Neural progenitor cell (in vitro differentiated cells): ENCODE results near the gene YAP1. TPM values are rescaled to one million over a fixed set of nuclear protein-coding genes. Genes with fewer than 3 reads are reported as not detected.

Source experiments
- DNase-seq: peaks from one replicate; pipeline ENCODE4 v3.0.0-alpha.2; 2016; ENCODE audit warnings: low spot score
- H2AFZ ChIP-seq: fragments of 200-600 bp; sonication (generic); replicated peaks from 2 replicates; pipeline ENCODE4 v1.6.1; 2016; ENCODE audit warnings: antibody characterized with exemption
- H3F3A ChIP-seq: fragments of 200-600 bp; sonication (generic); 2 replicates; pipeline ENCODE4 v1.6.1; 2016; ENCODE audit warnings: antibody characterized with exemption, low read depth
- H3K27ac ChIP-seq: fragments of 200-600 bp; sonication (generic); 2 replicates; pipeline ENCODE4 v1.5.1; 2016; ENCODE audit warnings: mild to moderate bottlenecking
- H3K27me3 ChIP-seq: fragments of 200-600 bp; sonication (generic); 2 replicates; pipeline ENCODE4 v1.6.1; 2016; ENCODE audit warnings: mild to moderate bottlenecking, moderate library complexity
- H3K36me3 ChIP-seq: fragments of 200-600 bp; sonication (generic); 2 replicates; pipeline ENCODE4 v1.5.1; 2016
- H3K4me1 ChIP-seq: fragments of 200-600 bp; sonication (generic); 2 replicates; pipeline ENCODE4 v1.6.1; 2016; ENCODE audit warnings: mixed run types
- H3K4me2 ChIP-seq: fragments of 200-600 bp; sonication (generic); 2 replicates; pipeline ENCODE4 v1.6.1; 2016
- H3K4me3 ChIP-seq: fragments of 200-600 bp; sonication (generic); 2 replicates; pipeline ENCODE4 v1.5.1; 2016
- H3K79me2 ChIP-seq: fragments of 200-600 bp; sonication (generic); 2 replicates; pipeline ENCODE4 v1.6.1; 2016; ENCODE audit warnings: low read depth
- H3K9ac ChIP-seq: fragments of 200-600 bp; sonication (generic); 2 replicates; pipeline ENCODE4 v1.6.1; 2016
- H3K9me3 ChIP-seq: fragments of 200-600 bp; sonication (generic); 2 replicates; pipeline ENCODE4 v1.5.1; 2016; ENCODE audit warnings: low read depth
- H4K20me1 ChIP-seq: fragments of 200-600 bp; sonication (generic); 2 replicates; pipeline ENCODE4 v1.6.1; 2016; ENCODE audit warnings: low read depth
- H3K27ac Mint-ChIP-seq: 3 replicates; pipeline ENCODE4 v1.8.0; 2021; ENCODE audit warnings: mixed read lengths
- H3K27me3 Mint-ChIP-seq: 2 replicates; pipeline ENCODE4 v1.8.0; 2022; ENCODE audit warnings: low read depth, mild to moderate bottlenecking, inconsistent platforms, moderate library complexity, mixed read lengths; ENCODE audit not compliant: insufficient read depth
- H3K36me3 Mint-ChIP-seq: 3 replicates; pipeline ENCODE4 v1.8.0; 2021; ENCODE audit warnings: mixed read lengths
- H3K4me1 Mint-ChIP-seq: 3 replicates; pipeline ENCODE4 v1.8.0; 2021; ENCODE audit warnings: mixed read lengths
- H3K4me3 Mint-ChIP-seq: 3 replicates; pipeline ENCODE4 v1.8.0; 2021; ENCODE audit warnings: mild to moderate bottlenecking, moderate library complexity, mixed read lengths
- H3K9me3 Mint-ChIP-seq: 3 replicates; pipeline ENCODE4 v1.8.0; 2020; ENCODE audit warnings: mixed read lengths
- CTCF ChIP-seq: fragments of 200-600 bp; sonication (generic); IDR thresholded peaks from 2 replicates; pipeline ENCODE4 v1.5.1; 2017; ENCODE audit warnings: antibody characterized with exemption, mild to moderate bottlenecking
- EZH2 ChIP-seq: fragments of 200-600 bp; sonication (generic); IDR thresholded peaks from 2 replicates; pipeline ENCODE4 v1.6.1; 2017; ENCODE audit warnings: antibody characterized with exemption, mild to moderate bottlenecking, moderate library complexity
- EZH2phosphoT487 ChIP-seq: fragments of 200-600 bp; sonication (generic); IDR thresholded peaks from 2 replicates; pipeline ENCODE4 v1.6.1; 2017; ENCODE audit warnings: antibody characterized with exemption
- total RNA-seq: library from RNA; depleted of rRNA; stranded (reverse); fragments of >200 nt; gene quantifications from 2 replicates; pipeline ENCODE4 v1.2.3, GENCODE V29; 2015; ENCODE audit warnings: low replicate concordance

YAP1 gene
- total RNA-seq, 1 donor from 2014 or later = 59.9 TPM

- peaks cover 4% of the 10 kb centered on the region for H3K79me2 ChIP-seq
- no peak for DNase-seq
- no peaks in the 10 kb centered on the region for H3K4me1 ChIP-seq
- H3K36me3 ChIP-seq = no peaks in the 10 kb centered on the region
- H3K27ac ChIP-seq = no peak overlapping the region
- no peaks in the 10 kb centered on the region for H3F3A ChIP-seq
- H3K9me3 Mint-ChIP-seq = peaks cover 20% of the 10 kb centered on the region
- H3K4me2 ChIP-seq = no peak overlapping the region
- no peaks in the 10 kb centered on the region for H3K9me3 ChIP-seq
- H3K27me3 Mint-ChIP-seq = peaks cover 4% of the 10 kb centered on the region
- H3K4me1 Mint-ChIP-seq = no peaks in the 10 kb centered on the region
- TF ChIP-seq EZH2phosphoT487 = no peak
- TF ChIP-seq CTCF = no peak
- TF ChIP-seq EZH2 = no peak
- H4K20me1 ChIP-seq = no peaks in the 10 kb centered on the region
- H3K4me3 Mint-ChIP-seq = no peak overlapping the region
- no peak overlapping the region for H3K27ac Mint-ChIP-seq
- no peaks in the 10 kb centered on the region for H3K27me3 ChIP-seq
- no peak overlapping the region for H3K9ac ChIP-seq
- H2AFZ ChIP-seq = no peak overlapping the region
- peaks cover 63% of the 10 kb centered on the region for H3K36me3 Mint-ChIP-seq
- no peak overlapping the region for H3K4me3 ChIP-seq
Measured at GRCh38 chr11:102177126-102177525, 66.9 kb downstream of the YAP1 start.

GRCh38 chr11:102177974-102178631, 67.9 kb downstream of the YAP1 start:
- H4K20me1 ChIP-seq = no peaks in the 10 kb centered on the region
- DNase-seq = no peak
- H3F3A ChIP-seq = no peaks in the 10 kb centered on the region
- H3K9me3 Mint-ChIP-seq = peaks cover 13% of the 10 kb centered on the region
- H3K27ac ChIP-seq = no peak overlapping the region
- H3K4me2 ChIP-seq = no peak overlapping the region
- no peaks in the 10 kb centered on the region for H3K36me3 ChIP-seq
- H3K27me3 Mint-ChIP-seq = peaks cover 2% of the 10 kb centered on the region
- peaks cover 62% of the 10 kb centered on the region for H3K36me3 Mint-ChIP-seq
- H3K9ac ChIP-seq = no peak overlapping the region
- peaks cover 3% of the 10 kb centered on the region for H3K4me1 Mint-ChIP-seq
- H3K4me1 ChIP-seq = no peaks in the 10 kb centered on the region
- H3K9me3 ChIP-seq = peaks cover 3% of the 10 kb centered on the region
- no peak overlapping the region for H3K4me3 ChIP-seq
- no peaks in the 10 kb centered on the region for H3K27me3 ChIP-seq
- no peak overlapping the region for H2AFZ ChIP-seq
- H3K79me2 ChIP-seq = peaks cover 9% of the 10 kb centered on the region
- no peak overlapping the region for H3K27ac Mint-ChIP-seq
- TF ChIP-seq EZH2phosphoT487 (no peak), EZH2 (no peak), CTCF (no peak)
- no peak overlapping the region for H3K4me3 Mint-ChIP-seq

- no peak overlapping the region for H3K4me3 Mint-ChIP-seq
- Histone ChIP-seq H3K4me3 (no peak overlapping the region), H3F3A (no peaks in the 10 kb centered on the region), H3K27ac (no peak overlapping the region), H3K4me2 (no peak overlapping the region), H3K9ac (no peak overlapping the region), H4K20me1 (no peaks in the 10 kb centered on the region), H3K36me3 (no peaks in the 10 kb centered on the region), H3K79me2 (peaks cover 9% of the 10 kb centered on the region), H3K27me3 (no peaks in the 10 kb centered on the region), H3K9me3 (peaks cover 4% of the 10 kb centered on the region), H2AFZ (no peak overlapping the region), H3K4me1 (no peaks in the 10 kb centered on the region)
- no peak for DNase-seq
- peaks cover 62% of the 10 kb centered on the region for H3K36me3 Mint-ChIP-seq
- peaks cover 10% of the 10 kb centered on the region for H3K9me3 Mint-ChIP-seq
- peaks cover 2% of the 10 kb centered on the region for H3K27me3 Mint-ChIP-seq
- H3K27ac Mint-ChIP-seq = no peak overlapping the region
- no peak for TF ChIP-seq CTCF
- TF ChIP-seq EZH2 = no peak
- no peak for TF ChIP-seq EZH2phosphoT487
- H3K4me1 Mint-ChIP-seq = peaks cover 11% of the 10 kb centered on the region
Measured at GRCh38 chr11:102179371-102179770, 69.1 kb downstream of the YAP1 start.
